Measurements from ENCODE around the gene SERTAD4. TPM values are rescaled to one million over a fixed set of nuclear protein-coding genes. Genes with fewer than 3 reads are reported as not detected.

SERTAD4 gene
- total and polyA plus RNA-seq, 2 experiments from 2014 or later, result 1.3 to 1.6 TPM

- Histone ChIP-seq H3K4me2 (peak overlapping the region; percentile 90), H3K36me3 (ENCODE audit: insufficient read depth) (no peaks in the 10 kb centered on the region), H3K4me1 (ENCODE audit: insufficient read depth) (peaks cover 24% of the 10 kb centered on the region), H3K9me2 (ENCODE audit: insufficient read depth) (no peaks in the 10 kb centered on the region), H4K20me1 (replicated peaks; ENCODE audit: insufficient read depth) (no peaks in the 10 kb centered on the region), H3K79me2 (replicated peaks; ENCODE audit: insufficient read depth) (no peaks in the 10 kb centered on the region), H3K4me3 (peak overlapping the region; percentile 79; the same call in 1 of the 2 replicates), H2AFZ (no peak overlapping the region), H3F3A (replicated peaks; ENCODE audit: low read depth) (no peaks in the 10 kb centered on the region), H3K27me3 (ENCODE audit: insufficient read depth) (peaks cover 31% of the 10 kb centered on the region), H3K27ac (ENCODE audit: low read depth) (no peak overlapping the region)
- no peak overlapping the region for H3K4me3 Mint-ChIP-seq
- TF ChIP-seq POLR2AphosphoS5 (IDR thresholded peaks at IDR 0.05; ENCODE audit: low read depth), result no peak
- TF ChIP-seq, protein P1, sequence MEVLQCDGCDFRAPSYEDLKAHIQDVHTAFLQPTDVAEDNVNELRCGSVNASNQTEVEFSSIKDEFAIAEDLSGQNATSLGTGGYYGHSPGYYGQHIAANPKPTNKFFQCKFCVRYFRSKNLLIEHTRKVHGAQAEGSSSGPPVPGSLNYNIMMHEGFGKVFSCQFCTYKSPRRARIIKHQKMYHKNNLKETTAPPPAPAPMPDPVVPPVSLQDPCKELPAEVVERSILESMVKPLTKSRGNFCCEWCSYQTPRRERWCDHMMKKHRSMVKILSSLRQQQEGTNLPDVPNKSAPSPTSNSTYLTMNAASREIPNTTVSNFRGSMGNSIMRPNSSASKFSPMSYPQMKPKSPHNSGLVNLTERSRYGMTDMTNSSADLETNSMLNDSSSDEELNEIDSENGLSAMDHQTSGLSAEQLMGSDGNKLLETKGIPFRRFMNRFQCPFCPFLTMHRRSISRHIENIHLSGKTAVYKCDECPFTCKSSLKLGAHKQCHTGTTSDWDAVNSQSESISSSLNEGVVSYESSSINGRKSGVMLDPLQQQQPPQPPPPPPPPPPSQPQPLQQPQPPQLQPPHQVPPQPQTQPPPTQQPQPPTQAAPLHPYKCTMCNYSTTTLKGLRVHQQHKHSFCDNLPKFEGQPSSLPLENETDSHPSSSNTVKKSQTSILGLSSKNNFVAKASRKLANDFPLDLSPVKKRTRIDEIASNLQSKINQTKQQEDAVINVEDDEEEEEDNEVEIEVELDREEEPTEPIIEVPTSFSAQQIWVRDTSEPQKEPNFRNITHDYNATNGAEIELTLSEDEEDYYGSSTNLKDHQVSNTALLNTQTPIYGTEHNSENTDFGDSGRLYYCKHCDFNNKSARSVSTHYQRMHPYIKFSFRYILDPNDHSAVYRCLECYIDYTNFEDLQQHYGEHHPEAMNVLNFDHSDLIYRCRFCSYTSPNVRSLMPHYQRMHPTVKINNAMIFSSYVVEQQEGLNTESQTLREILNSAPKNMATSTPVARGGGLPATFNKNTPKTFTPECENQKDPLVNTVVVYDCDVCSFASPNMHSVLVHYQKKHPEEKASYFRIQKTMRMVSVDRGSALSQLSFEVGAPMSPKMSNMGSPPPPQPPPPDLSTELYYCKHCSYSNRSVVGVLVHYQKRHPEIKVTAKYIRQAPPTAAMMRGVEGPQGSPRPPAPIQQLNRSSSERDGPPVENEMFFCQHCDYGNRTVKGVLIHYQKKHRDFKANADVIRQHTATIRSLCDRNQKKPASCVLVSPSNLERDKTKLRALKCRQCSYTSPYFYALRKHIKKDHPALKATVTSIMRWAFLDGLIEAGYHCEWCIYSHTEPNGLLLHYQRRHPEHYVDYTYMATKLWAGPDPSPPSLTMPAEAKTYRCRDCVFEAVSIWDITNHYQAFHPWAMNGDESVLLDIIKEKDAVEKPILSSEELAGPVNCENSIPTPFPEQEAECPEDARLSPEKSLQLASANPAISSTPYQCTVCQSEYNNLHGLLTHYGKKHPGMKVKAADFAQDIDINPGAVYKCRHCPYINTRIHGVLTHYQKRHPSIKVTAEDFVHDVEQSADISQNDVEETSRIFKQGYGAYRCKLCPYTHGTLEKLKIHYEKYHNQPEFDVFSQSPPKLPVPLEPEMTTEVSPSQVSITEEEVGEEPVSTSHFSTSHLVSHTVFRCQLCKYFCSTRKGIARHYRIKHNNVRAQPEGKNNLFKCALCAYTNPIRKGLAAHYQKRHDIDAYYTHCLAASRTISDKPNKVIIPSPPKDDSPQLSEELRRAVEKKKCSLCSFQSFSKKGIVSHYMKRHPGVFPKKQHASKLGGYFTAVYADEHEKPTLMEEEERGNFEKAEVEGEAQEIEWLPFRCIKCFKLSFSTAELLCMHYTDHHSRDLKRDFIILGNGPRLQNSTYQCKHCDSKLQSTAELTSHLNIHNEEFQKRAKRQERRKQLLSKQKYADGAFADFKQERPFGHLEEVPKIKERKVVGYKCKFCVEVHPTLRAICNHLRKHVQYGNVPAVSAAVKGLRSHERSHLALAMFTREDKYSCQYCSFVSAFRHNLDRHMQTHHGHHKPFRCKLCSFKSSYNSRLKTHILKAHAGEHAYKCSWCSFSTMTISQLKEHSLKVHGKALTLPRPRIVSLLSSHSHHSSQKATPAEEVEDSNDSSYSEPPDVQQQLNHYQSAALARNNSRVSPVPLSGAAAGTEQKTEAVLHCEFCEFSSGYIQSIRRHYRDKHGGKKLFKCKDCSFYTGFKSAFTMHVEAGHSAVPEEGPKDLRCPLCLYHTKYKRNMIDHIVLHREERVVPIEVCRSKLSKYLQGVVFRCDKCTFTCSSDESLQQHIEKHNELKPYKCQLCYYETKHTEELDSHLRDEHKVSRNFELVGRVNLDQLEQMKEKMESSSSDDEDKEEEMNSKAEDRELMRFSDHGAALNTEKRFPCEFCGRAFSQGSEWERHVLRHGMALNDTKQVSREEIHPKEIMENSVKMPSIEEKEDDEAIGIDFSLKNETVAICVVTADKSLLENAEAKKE (CRISPR knock-in tag; IDR thresholded peaks at IDR 0.05), result no peak
- TF ChIP-seq, protein P2, sequence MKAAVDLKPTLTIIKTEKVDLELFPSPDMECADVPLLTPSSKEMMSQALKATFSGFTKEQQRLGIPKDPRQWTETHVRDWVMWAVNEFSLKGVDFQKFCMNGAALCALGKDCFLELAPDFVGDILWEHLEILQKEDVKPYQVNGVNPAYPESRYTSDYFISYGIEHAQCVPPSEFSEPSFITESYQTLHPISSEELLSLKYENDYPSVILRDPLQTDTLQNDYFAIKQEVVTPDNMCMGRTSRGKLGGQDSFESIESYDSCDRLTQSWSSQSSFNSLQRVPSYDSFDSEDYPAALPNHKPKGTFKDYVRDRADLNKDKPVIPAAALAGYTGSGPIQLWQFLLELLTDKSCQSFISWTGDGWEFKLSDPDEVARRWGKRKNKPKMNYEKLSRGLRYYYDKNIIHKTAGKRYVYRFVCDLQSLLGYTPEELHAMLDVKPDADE (IDR thresholded peaks at IDR 0.05), result no peak
- TF ChIP-seq EZH2phosphoT487 (IDR thresholded peaks at IDR 0.05; ENCODE audit: unreplicated experiment), result no peak
- TF ChIP-seq CREB1 (CRISPR knock-in tag; IDR thresholded peaks at IDR 0.05; ENCODE audit: low read depth), result no peak
- no peak for TF ChIP-seq CTCF (conservative IDR thresholded peaks at IDR 0.05; ENCODE audit: low read depth in 2 of 2)
- TF ChIP-seq ZNF331 (CRISPR knock-in tag; IDR thresholded peaks at IDR 0.05; ENCODE audit: low read depth), result no peak
- TF ChIP-seq JUNB (IDR thresholded peaks at IDR 0.05; ENCODE audit: unreplicated experiment), result no peak
- TF ChIP-seq NANOG (IDR thresholded peaks at IDR 0.05; ENCODE audit: borderline replicate concordance), result no peak
- TF ChIP-seq, protein P3, sequence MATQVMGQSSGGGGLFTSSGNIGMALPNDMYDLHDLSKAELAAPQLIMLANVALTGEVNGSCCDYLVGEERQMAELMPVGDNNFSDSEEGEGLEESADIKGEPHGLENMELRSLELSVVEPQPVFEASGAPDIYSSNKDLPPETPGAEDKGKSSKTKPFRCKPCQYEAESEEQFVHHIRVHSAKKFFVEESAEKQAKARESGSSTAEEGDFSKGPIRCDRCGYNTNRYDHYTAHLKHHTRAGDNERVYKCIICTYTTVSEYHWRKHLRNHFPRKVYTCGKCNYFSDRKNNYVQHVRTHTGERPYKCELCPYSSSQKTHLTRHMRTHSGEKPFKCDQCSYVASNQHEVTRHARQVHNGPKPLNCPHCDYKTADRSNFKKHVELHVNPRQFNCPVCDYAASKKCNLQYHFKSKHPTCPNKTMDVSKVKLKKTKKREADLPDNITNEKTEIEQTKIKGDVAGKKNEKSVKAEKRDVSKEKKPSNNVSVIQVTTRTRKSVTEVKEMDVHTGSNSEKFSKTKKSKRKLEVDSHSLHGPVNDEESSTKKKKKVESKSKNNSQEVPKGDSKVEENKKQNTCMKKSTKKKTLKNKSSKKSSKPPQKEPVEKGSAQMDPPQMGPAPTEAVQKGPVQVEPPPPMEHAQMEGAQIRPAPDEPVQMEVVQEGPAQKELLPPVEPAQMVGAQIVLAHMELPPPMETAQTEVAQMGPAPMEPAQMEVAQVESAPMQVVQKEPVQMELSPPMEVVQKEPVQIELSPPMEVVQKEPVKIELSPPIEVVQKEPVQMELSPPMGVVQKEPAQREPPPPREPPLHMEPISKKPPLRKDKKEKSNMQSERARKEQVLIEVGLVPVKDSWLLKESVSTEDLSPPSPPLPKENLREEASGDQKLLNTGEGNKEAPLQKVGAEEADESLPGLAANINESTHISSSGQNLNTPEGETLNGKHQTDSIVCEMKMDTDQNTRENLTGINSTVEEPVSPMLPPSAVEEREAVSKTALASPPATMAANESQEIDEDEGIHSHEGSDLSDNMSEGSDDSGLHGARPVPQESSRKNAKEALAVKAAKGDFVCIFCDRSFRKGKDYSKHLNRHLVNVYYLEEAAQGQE (IDR thresholded peaks at IDR 0.05; ENCODE audit: unreplicated experiment), result no peak
- TF ChIP-seq EZH2 (IDR thresholded peaks at IDR 0.05; ENCODE audit: low read depth, unreplicated experiment), result no peak
- no peak for TF ChIP-seq ZNF114 (CRISPR knock-in tag; IDR thresholded peaks at IDR 0.05)
- TF ChIP-seq STAT1 (IDR thresholded peaks at IDR 0.05; ENCODE audit: unreplicated experiment), result no peak
- H3K27ac Mint-ChIP-seq, result no peak overlapping the region
- no peak for ATAC-seq
- H3K27me3 Mint-ChIP-seq (ENCODE audit: insufficient read depth, low read depth, poor library complexity), result peaks cover 18% of the 10 kb centered on the region
- DNase-seq (ENCODE audit: low spot score), result no peak
- peaks cover 35% of the 10 kb centered on the region for H3K4me1 Mint-ChIP-seq
- no peaks in the 10 kb centered on the region for H3K9me3 Mint-ChIP-seq
- no peaks in the 10 kb centered on the region for H3K36me3 Mint-ChIP-seq (ENCODE audit: low read depth)
Measured at GRCh38 chr1:210291081-210291764, 58.6 kb downstream of the SERTAD4 start.
